T-helper 9 cell (primary cell): Measurements from ENCODE around the gene CCSER1.

Experiments used
- DNase-seq: peaks from one replicate; pipeline ENCODE4 v3.0.0-alpha.2; 2020
- total RNA-seq, 2 donors: gene quantifications; one replicate each; lab custom pipeline; 2026; lab: John Stamatoyannopoulos, UW

Gene CCSER1
- 0.70 to 1.4 reads per million in 2 donors for total RNA-seq

GRCh38 chr4:90127223-90127705 is at the start of gene CCSER1:
Gene CCSER1, plus strand, starts transcription at chr4:90127394.
- peak; percentile 12 for DNase-seq

- DNase-seq = no peak
Observed at GRCh38 chr4:90078440-90078839, 48.8 kb upstream of the CCSER1 start.

- no peak for DNase-seq
Observed at GRCh38 chr4:90080116-90080515, 47.1 kb upstream of the CCSER1 start.

GRCh38 chr4:90081432-90082144 is 45.6 kb upstream of the CCSER1 start:
- DNase-seq = no peak

GRCh38 chr4:90082449-90082848 is 44.7 kb upstream of the CCSER1 start:
- no peak for DNase-seq

GRCh38 chr4:90084277-90084966 is 42.8 kb upstream of the CCSER1 start:
- no peak for DNase-seq

DNA sequence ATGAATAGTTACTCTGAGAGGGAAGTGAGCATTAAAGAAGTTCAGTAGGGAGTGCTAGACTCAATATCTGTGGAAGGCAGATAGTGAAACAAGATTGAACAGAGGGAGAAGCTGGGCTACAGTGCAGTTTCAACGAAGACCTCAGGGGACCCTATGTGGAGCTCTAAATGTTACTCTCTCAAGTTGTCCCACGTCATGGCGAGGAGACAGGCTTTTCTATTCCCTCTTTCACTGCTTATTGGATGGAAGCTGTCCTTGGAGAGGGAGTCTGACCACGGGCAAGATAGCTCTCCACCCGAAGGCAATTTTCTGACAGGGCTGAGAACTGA is 42.3 kb upstream of the CCSER1 start:
- DNase-seq = no peak

DNA sequence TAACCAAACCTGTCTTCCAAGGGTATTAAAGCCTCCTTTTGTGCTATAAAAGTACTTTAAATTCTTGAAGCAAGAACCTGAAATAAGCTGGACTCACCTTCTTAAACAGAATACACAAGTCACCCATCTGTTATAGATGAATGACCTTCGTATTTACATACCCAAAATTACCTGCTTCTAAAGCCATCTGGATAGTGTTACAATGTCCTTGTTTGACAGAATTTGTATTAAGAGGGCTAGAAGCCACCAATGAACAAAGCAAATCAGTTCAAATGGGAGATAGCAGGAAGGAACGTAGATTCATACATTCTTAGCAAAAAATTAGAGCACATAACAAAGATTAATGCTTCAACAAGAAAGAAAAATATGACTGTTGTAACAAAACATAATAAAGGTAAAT is 33.7 kb upstream of the CCSER1 start:
- no peak for DNase-seq

- DNase-seq = no peak
Observed at GRCh38 chr4:90095000-90095399, 32.2 kb upstream of the CCSER1 start.

DNA sequence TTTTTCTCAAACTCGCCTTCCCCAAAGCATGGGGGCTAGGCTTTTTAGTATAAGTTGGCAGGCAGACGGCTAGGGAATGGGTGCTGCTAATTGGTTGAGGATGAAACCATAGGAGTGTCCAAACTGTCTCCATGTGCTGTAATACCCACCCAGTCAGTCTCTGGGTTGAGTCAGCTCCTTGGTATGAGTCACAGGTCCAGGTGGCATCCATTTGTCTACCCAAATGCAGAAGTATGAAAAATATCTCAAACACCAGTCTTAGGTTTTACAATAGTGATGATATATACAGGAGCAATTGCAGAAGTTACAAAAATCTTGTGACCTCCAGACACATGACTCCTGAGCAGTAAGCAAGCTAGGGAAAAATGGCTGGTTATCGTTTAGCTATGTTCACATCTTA is 27.4 kb upstream of the CCSER1 start:
- no peak for DNase-seq

DNA sequence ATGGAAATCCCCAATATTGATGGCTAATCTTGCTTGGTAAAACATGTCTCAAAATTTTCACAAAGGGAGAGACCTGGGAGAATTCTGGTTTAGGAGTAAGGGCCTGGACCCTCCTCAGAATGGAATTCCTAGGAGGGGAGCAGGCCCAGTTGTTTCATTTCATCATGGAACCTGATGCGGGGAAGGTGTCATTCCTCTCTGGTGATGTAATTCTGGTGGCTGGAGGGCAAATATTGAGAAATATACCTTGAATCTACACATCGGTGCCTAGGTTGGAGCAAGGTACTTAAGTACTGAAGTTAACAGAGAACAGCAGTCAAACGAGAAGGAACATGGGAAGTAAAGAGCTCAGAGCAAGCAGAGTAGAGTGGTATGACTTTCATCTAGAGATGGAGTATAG is 23.2 kb upstream of the CCSER1 start:
- no peak for DNase-seq

GRCh38 chr4:90105274-90105673 is 21.9 kb upstream of the CCSER1 start:
- no peak for DNase-seq

GRCh38 chr4:90112715-90113114 is 14.5 kb upstream of the CCSER1 start:
- no peak for DNase-seq

- DNase-seq = no peak
Observed at GRCh38 chr4:90113881-90114457, 13.2 kb upstream of the CCSER1 start.

GRCh38 chr4:90118527-90119195 is 8.5 kb upstream of the CCSER1 start:
- no peak for DNase-seq

DNA sequence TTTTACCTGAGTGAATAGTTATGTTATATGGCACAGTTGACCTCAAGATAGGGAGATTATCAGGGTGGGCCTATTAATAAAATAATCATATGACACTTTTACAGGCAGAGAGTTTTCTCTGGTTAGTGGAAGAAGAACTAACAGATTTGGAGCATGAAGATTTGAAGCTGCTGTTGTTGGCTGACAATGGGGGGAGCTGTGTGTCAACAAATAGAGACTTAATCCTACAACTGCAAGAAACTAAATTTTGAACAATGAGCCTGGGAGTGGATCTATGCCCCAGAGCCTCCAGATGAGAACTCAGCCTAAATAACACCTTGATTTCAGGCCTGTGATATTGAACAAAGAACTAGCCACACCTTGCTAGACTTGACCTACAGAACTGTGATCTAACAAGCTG is 7.2 kb upstream of the CCSER1 start:
- no peak for DNase-seq

GRCh38 chr4:90120815-90121214 is 6.4 kb upstream of the CCSER1 start:
- no peak for DNase-seq

DNA sequence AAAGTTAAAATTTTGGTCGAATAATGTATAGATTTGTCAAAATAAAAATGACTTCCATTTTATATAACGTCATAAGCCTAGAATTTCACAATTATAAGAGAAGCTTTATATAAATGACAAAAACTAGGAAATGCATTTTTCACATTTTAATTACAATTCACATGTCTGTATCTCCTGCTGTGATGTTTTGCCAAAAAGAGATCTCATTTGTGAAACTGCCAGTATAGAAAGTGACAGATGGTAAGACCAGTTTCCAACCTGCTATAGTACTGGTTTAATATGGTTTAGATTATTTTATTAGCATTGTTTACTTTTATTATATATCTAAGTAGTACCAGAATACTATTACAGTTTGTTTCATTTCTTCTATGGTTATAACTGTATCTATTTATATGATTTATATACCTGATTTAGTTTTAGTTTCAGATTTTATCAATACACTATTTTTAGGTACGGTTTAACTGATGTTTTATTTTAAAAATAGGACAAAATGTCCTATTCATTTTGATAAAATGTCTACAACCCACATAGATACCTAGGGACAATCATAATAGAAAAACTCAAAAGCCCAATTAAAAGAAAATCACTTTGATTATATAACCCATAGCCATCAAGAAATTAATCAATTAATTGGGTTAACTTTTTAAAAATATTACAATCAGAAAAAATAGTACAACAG is 5.4 kb upstream of the CCSER1 start:
- DNase-seq = no peak

DNA sequence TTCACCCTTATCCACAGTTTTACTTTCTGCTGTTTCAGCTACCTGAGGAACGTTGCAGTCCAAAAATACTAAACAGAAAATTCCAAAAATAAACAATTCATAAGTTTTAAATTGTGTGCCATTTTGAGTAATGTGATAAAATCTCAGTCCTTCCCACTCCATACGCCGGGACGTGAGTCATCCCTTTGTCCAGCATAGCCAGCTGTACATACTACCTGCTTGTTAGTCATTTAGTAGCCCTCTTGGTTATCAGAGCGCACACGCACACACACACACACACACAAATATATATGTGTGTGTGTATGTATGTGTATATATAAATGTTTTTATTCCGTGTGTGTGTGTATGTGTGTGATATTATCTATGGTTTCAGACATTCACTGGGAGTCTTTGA is 4.8 kb upstream of the CCSER1 start:
- DNase-seq = no peak

- DNase-seq = no peak
Observed at GRCh38 chr4:90124276-90124675, 2.9 kb upstream of the CCSER1 start.

GRCh38 chr4:90126805-90127204 is 389 bp upstream of the CCSER1 start:
- no peak for DNase-seq

DNA sequence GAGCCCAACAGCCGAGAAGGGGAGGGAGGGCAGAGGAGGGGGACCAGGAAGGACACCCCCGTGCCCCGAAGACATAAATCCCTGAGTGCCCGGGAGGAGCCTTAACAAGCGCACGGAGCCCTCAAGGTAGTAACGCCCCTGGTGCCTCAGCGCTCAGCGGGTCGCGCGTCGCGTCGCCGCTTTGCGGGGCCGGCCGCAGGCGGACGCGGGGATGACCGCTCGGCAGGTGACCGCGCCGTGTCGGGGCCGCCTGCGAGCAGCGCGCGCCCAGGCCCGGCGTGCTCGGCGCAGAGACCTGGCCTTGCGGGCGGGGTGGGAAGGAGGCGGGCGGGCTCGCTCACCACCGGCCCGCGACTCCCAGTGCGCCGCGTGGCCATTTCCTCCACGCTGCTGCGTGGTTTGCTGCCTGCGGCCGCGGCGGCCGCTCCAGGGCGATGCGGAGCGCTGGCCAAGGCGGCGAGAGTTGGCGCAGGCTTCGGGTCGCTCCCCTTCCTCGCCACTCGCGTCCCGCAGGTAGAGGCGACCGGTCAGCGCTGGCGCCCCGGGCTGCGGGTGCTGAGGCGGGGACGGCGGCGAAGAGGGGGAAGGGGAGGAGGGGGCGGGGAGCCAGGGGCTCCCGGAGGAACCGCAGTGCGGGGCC is 632 bp downstream of the CCSER1 start:
- no peak for DNase-seq
